GM10248 (cell line): ENCODE data around the gene DLG2.

ENCODE experiments used
- CTCF ChIA-PET: fragments of 300-600 bp; sonication (Branson Sonifier 250); formaldehyde crosslinking; extraction: SDS; loops from one replicate; lab custom pipeline; 2021; ENCODE audit warnings: antibody characterized with exemption; lab: Yijun Ruan, JAX
- POLR2A ChIA-PET: fragments of 350-650 bp; sonication (Branson Sonifier 250); formaldehyde crosslinking; extraction: SDS; loops from one replicate; lab custom pipeline; 2020; ENCODE audit warnings: antibody characterized with exemption; lab: Yijun Ruan, JAX
- DNase-seq: peaks from one replicate; pipeline ENCODE4 v3.0.0; 2012; ENCODE audit errors: extremely low spot score
- CTCF ChIP-seq: IDR thresholded peaks from 2 replicates; pipeline ENCODE4 v1.5.1; 2012; ENCODE audit warnings: mild to moderate bottlenecking, low read depth; ENCODE audit errors: extremely low read depth, missing control alignments, control extremely low read depth

The DLG2 gene

GRCh38 chr11:83998921-83999320, 1628.2 kb downstream of the DLG2 start:
- no peak for TF ChIP-seq CTCF
- ChIA-PET POLR2A (no interaction called here), CTCF (no interaction called here)
- no peak for DNase-seq

- CTCF ChIA-PET, result interaction anchor here (1.3 kb wide), 1 partner anchor 23 kb away, joined by 3 read pairs; no protein-coding TSS in a partner anchor
These were observed 1636.9 kb downstream of the DLG2 start for GRCh38 chr11:83990160-83990733.

GRCh38 chr11:83982825-83983224, 1644.3 kb downstream of the DLG2 start:
- no peak for DNase-seq
- POLR2A ChIA-PET, result no interaction called here
- CTCF ChIA-PET, result no interaction called here
- no peak for TF ChIP-seq CTCF

More at GRCh38 chr11:83990160-83990733, 1636.9 kb downstream of the DLG2 start:
- no peak for TF ChIP-seq CTCF
- POLR2A ChIA-PET, result no interaction called here
- no peak for DNase-seq

- ChIA-PET CTCF (interaction anchor here (1.1 to 1.3 kb wide), 2 partner anchors 9 to 14 kb away, joined by 3 to 4 read pairs; no protein-coding TSS in a partner anchor), POLR2A (no interaction called here)
- DNase-seq, result no peak
- TF ChIP-seq CTCF, result no peak
These were observed 1647.6 kb downstream of the DLG2 start for GRCh38 chr11:83979593-83979992.

- ChIA-PET POLR2A (no interaction called here), CTCF (interaction anchor here (1.2 kb wide), 1 partner anchor 9 kb away, joined by 4 read pairs; no protein-coding TSS in a partner anchor)
- TF ChIP-seq CTCF, result no peak
- DNase-seq, result no peak
These were observed 1648.2 kb downstream of the DLG2 start for GRCh38 chr11:83978942-83979341.

- no peak for DNase-seq
- POLR2A ChIA-PET, result no interaction called here
- TF ChIP-seq CTCF, result no peak
- CTCF ChIA-PET, result interaction anchor here (2.2 kb wide), 1 partner anchor 12 kb away, joined by 7 read pairs; no protein-coding TSS in a partner anchor
These were observed 1651.1 kb downstream of the DLG2 start for GRCh38 chr11:83976086-83976485.
